HepG2 (cell line): ENCODE results near the gene COL4A2. TPM values are rescaled to one million over a fixed set of nuclear protein-coding genes. Genes with fewer than 3 reads are reported as not detected.

Experiments
- ATAC-seq: fragments of 200-7000 bp; cut with Tn5 transposase; 3 replicates; pipeline ENCODE4 v1.9.1; 2020; ENCODE audit warnings: mild to moderate bottlenecking, moderate library complexity
- BruUV-seq: library from RNA; stranded (reverse); fragments of 400-500 nt; replicated peaks from 2 replicates; lab custom pipeline; 2021; lab: Mats Ljungman, UMichigan
- CTCF ChIA-PET: fragments of 300-600 bp; formaldehyde crosslinking; extraction: SDS; loops from one replicate; lab custom pipeline; 2021; ENCODE audit warnings: low total read pairs, inconsistent platforms, low intra/inter-chr PET ratio; lab: Yijun Ruan, JAX
- POLR2A ChIA-PET: fragments of 350-600 bp; sonication (Branson Sonifier 250); formaldehyde crosslinking; loops from one replicate; lab custom pipeline; 2020; ENCODE audit warnings: antibody characterized with exemption, inconsistent platforms; lab: Yijun Ruan, JAX
- DNase-seq: peaks from one replicate; pipeline ENCODE4 v3.0.0-alpha.2; 2015; ENCODE audit warnings: low spot score
- FAIRE-seq: peaks from 3 replicates; lab custom pipeline; 2011; peaks lifted over from hg19 to GRCh38; lab: Jason Lieb, UNC
- H2AFZ ChIP-seq: one replicate; pipeline ENCODE4 v1.6.1; 2011; ENCODE audit warnings: low read length, inconsistent platforms
- H3K27ac ChIP-seq: fragments of 300-600 bp; 3 replicates; pipeline ENCODE4 v1.8.0; 2011; ENCODE audit warnings: mixed run types, mild to moderate bottlenecking, mixed read lengths, low read length, inconsistent platforms; ENCODE audit not compliant: insufficient read depth; ENCODE audit errors: extremely low read length
- H3K27me3 ChIP-seq, 2 experiments: fragments of 200-600 bp in 1 of 2; 2 replicates in 1 of 2; 3 replicates in 1 of 2; pipeline versions ENCODE4 v1.6.0 to v1.8.0; 2011; ENCODE audit warnings: low read length in 2 of 2, mild to moderate bottlenecking in 2 of 2, moderate library complexity in 2 of 2, inconsistent platforms in 1 of 2; ENCODE audit not compliant: insufficient read depth in 2 of 2, control insufficient read depth in 1 of 2
- H3K36me3 ChIP-seq, 2 experiments: fragments of 200-600 bp in 1 of 2; replicated peaks in 1 of 2; 2 replicates in 1 of 2; 3 replicates in 1 of 2; pipeline versions ENCODE4 v1.5.1 to v1.8.0; 2011; ENCODE audit warnings: low read length in 2 of 2, inconsistent platforms in 1 of 2; ENCODE audit not compliant: insufficient read depth in 2 of 2, control insufficient read depth in 1 of 2
- H3K4me1 ChIP-seq: 2 replicates; pipeline ENCODE4 v1.5.1; 2012; ENCODE audit warnings: low read length, inconsistent platforms; ENCODE audit not compliant: insufficient read depth
- H3K4me2 ChIP-seq: 2 replicates; pipeline ENCODE4 v1.6.0; 2011; ENCODE audit warnings: low read depth, low read length, inconsistent platforms
- H3K4me3 ChIP-seq, 3 experiments: fragments of 200-600 bp in 1 of 3; sonication (generic), shearing (Covaris generic) in 1 of 3; replicated peaks in 1 of 3; 2 replicates each; pipeline ENCODE4 v1.5.1; 2011 to 2016; ENCODE audit warnings: low read length in 3 of 3, inconsistent platforms in 2 of 3, low read depth in 2 of 3, mild to moderate bottlenecking in 2 of 3, control low read depth in 1 of 3, mixed read lengths in 1 of 3; ENCODE audit not compliant: insufficient read depth in 1 of 3
- H3K79me2 ChIP-seq: one replicate; pipeline ENCODE4 v1.6.1; 2011; ENCODE audit warnings: low read length, inconsistent platforms; ENCODE audit not compliant: insufficient read depth
- H3K9ac ChIP-seq: 2 replicates; pipeline ENCODE4 v1.6.0; 2011; ENCODE audit warnings: mild to moderate bottlenecking, low read depth, low read length, inconsistent platforms; ENCODE audit not compliant: insufficient read depth
- H3K9me3 ChIP-seq: 2 replicates; pipeline ENCODE4 v1.5.1; 2012; ENCODE audit warnings: mild to moderate bottlenecking, low read length
- H4K20me1 ChIP-seq: 2 replicates; pipeline ENCODE4 v1.6.0; 2011; ENCODE audit warnings: inconsistent platforms, mild to moderate bottlenecking, low read length, moderate library complexity; ENCODE audit not compliant: insufficient read depth
- ETV5 ChIP-seq: IDR thresholded peaks from 2 replicates; pipeline ENCODE4 v1.6.1; 2018; ENCODE audit warnings: missing biosample characterization, missing genetic modification reagents, inconsistent platforms, borderline replicate concordance
- GABPB1 ChIP-seq: IDR thresholded peaks from 2 replicates; pipeline ENCODE4 v1.6.1; 2016; ENCODE audit warnings: mild to moderate bottlenecking, missing genetic modification reagents, moderate library complexity, missing compliant biosample characterization
- KAT8 ChIP-seq: IDR thresholded peaks from 2 replicates; pipeline ENCODE4 v1.6.1; 2016; ENCODE audit warnings: missing genetic modification reagents, missing compliant biosample characterization
- NBN ChIP-seq: fragments of 450-650 bp; conservative IDR thresholded peaks from 2 replicates; pipeline ENCODE4 v1.6.1; 2017
- RELA ChIP-seq: sonication (generic); formaldehyde crosslinking; IDR thresholded peaks from 2 replicates; pipeline ENCODE4 v1.4.0; 2020; ENCODE audit warnings: missing genetic modification reagents
- ZBTB21 ChIP-seq: sonication (generic); formaldehyde crosslinking; IDR thresholded peaks from 2 replicates; pipeline ENCODE4 v1.4.0; 2020; ENCODE audit warnings: missing genetic modification reagents
- ZBTB49 ChIP-seq: sonication (generic); formaldehyde crosslinking; IDR thresholded peaks from 2 replicates; pipeline ENCODE4 v1.4.0; 2020; ENCODE audit warnings: missing genetic modification reagents, borderline replicate concordance
- ZNF382 ChIP-seq: sonication (generic); formaldehyde crosslinking; IDR thresholded peaks from 2 replicates; pipeline ENCODE4 v1.5.0; 2020; ENCODE audit warnings: missing genetic modification reagents, mild to moderate bottlenecking, borderline replicate concordance
- ZSCAN30 ChIP-seq: sonication (generic); formaldehyde crosslinking; IDR thresholded peaks from 2 replicates; pipeline ENCODE4 v1.5.0; 2020; ENCODE audit warnings: mild to moderate bottlenecking, missing genetic modification reagents
- WGBS: methylation state at CpG from one replicate; pipeline ENCODE4 v1.1.6; 2017; ENCODE audit warnings: low lambda C conversion rate; 5-methylcytosine and 5-hydroxymethylcytosine counted together
- in situ Hi-C: cut with HindIII; loops from 2 replicates; pipeline ENCODE4 v1.10.0; 2017; ENCODE audit warnings: low pct_unique_long_range_greater_than_20kb; ENCODE audit not compliant: extremely low pct_ligation_motif_present
- intact Hi-C: fragments of 100-400 bp; cut with micrococcal nuclease; formaldehyde crosslinking; loops from one replicate; pipeline ENCODE4 v1.10.0; 2022; ENCODE audit not compliant: unreplicated experiment
- polyA plus RNA-seq, 8 experiments: library from polyadenylated mRNA; depleted of rRNA in 3 of 8; stranded (reverse) in 7 of 8; unstranded in 1 of 8; fragments of >200 nt; fragmentation: Illumina TruSeq in 4 of 8; extraction: Trizol in 4 of 8; gene quantifications; 2 replicates each; pipeline versions ENCODE4 v1.2.1 to v1.2.3, GENCODE V29; 2011 to 2016; ENCODE audit warnings: low read depth in 4 of 8, missing spikeins in 1 of 8, mixed read lengths in 1 of 8; ENCODE audit not compliant: insufficient read depth in 1 of 8
- total RNA-seq, 5 experiments: library from RNA; depleted of rRNA; stranded (reverse); fragments of >200 nt; fragmentation: Illumina TruSeq; extraction: Trizol; gene quantifications; 2 replicates each; pipeline ENCODE4 v1.2.3, GENCODE V29; 2016; ENCODE audit warnings: low read depth in 1 of 5
- TF ChIP-seq, protein P1 (sequence below): sonication (generic); formaldehyde crosslinking; IDR thresholded peaks from 2 replicates; pipeline ENCODE4 v1.5.1; 2020; ENCODE audit warnings: missing genetic modification reagents, mild to moderate bottlenecking, borderline replicate concordance
- TF ChIP-seq, protein P2 (sequence below): sonication (generic); formaldehyde crosslinking; IDR thresholded peaks from 2 replicates; pipeline ENCODE4 v1.5.0; 2020; ENCODE audit warnings: missing genetic modification reagents

Gene COL4A2
- total and polyA plus RNA-seq, 2 of the 13 experiments (the other 11 are each of a cell fraction or from before 2014, with no cell fraction given): 0.22 to 1.9 TPM

DNA sequence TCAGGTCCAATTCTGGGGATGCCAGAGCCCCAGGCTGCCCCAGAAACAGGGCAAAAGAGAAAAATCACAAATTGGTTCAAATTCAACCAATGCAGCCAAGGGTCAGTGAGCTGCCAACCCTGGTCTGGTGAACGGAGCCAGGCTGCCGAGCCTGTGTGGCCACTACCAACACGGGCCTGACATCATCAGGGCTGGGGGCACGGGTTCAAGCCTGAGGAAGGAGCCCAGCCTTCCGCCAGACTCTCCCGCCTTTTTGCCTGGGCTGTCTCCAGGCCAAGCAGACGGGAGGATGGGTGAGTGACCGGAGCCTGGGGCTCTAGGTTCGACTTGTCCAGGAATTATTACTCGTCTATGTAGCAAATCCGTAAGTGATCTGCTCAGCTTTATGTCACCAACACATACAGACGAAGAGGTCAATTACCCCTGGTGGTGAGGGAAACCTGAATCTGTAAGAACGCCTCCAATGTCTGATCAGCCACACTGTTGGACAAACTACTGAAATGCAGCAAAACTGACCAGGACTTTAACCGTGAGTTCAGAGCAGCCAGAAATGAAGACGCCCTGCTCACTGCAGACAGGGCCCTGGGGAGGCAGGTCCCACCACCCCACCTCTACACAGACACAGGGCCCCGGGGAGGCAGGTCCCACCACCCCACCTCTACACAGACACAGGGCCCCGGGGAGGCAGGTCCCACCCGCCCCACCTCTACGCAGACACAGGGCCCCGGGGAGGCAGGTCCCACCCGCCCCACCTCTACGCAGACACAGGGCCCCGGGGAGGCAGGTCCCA, 222.6 kb downstream of the COL4A2 start (continued):
- TF ChIP-seq ZBTB49 (CRISPR knock-in tag) (no peak), KAT8 (CRISPR knock-in tag) (no peak)

- intact Hi-C loops (no loop called here), in situ Hi-C loops (no loop called here)
- TF ChIP-seq NBN (no peak), ZSCAN30 (CRISPR knock-in tag) (no peak), ZNF382 (CRISPR knock-in tag) (no peak), ETV5 (no peak), RELA (CRISPR knock-in tag) (no peak), GABPB1 (CRISPR knock-in tag) (no peak), ZBTB21 (CRISPR knock-in tag) (no peak)
- TF ChIP-seq, protein P1, sequence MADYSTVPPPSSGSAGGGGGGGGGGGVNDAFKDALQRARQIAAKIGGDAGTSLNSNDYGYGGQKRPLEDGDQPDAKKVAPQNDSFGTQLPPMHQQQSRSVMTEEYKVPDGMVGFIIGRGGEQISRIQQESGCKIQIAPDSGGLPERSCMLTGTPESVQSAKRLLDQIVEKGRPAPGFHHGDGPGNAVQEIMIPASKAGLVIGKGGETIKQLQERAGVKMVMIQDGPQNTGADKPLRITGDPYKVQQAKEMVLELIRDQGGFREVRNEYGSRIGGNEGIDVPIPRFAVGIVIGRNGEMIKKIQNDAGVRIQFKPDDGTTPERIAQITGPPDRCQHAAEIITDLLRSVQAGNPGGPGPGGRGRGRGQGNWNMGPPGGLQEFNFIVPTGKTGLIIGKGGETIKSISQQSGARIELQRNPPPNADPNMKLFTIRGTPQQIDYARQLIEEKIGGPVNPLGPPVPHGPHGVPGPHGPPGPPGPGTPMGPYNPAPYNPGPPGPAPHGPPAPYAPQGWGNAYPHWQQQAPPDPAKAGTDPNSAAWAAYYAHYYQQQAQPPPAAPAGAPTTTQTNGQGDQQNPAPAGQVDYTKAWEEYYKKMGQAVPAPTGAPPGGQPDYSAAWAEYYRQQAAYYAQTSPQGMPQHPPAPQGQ (CRISPR knock-in tag): no peak
- TF ChIP-seq, protein P2, sequence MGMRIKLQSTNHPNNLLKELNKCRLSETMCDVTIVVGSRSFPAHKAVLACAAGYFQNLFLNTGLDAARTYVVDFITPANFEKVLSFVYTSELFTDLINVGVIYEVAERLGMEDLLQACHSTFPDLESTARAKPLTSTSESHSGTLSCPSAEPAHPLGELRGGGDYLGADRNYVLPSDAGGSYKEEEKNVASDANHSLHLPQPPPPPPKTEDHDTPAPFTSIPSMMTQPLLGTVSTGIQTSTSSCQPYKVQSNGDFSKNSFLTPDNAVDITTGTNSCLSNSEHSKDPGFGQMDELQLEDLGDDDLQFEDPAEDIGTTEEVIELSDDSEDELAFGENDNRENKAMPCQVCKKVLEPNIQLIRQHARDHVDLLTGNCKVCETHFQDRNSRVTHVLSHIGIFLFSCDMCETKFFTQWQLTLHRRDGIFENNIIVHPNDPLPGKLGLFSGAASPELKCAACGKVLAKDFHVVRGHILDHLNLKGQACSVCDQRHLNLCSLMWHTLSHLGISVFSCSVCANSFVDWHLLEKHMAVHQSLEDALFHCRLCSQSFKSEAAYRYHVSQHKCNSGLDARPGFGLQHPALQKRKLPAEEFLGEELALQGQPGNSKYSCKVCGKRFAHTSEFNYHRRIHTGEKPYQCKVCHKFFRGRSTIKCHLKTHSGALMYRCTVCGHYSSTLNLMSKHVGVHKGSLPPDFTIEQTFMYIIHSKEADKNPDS: no peak
- Histone ChIP-seq H4K20me1 (peaks cover 30% of the 10 kb centered on the region; the same call in 1 of the 2 replicates), H3K4me2 (no peak overlapping the region), H3K9ac (no peak overlapping the region), H3K4me3 (no peak overlapping the region), H3K9me3 (no peaks in the 10 kb centered on the region), H3K27me3 (no peaks in the 10 kb centered on the region), H3K79me2 (peaks cover 30% of the 10 kb centered on the region), H3K27ac (no peak overlapping the region), H2AFZ (no peak overlapping the region), H3K4me1 (peaks cover 34% of the 10 kb centered on the region), H3K36me3 (peaks cover 0 to 12% of the 10 kb centered on the region in 2 experiments; a peak in 4 of 5 replicates)
- 97% methylated on average over 6 of the region's 7 CpGs for WGBS
- FAIRE-seq: no peak
- ChIA-PET POLR2A (no interaction called here), CTCF (no interaction called here)
- DNase-seq: no peak
- no TSS peak for BruUV-seq
- no peak for ATAC-seq
Measured at GRCh38 chr13:110531100-110531499, 224.0 kb downstream of the COL4A2 start.
